Tibial nerve (tissue), 4 donors: ENCODE data around the gene RPL14. TPM values are rescaled to one million over a fixed set of nuclear protein-coding genes. Genes with fewer than 3 reads are reported as not detected.

Experiments
- DNase-seq, 2 donors: peaks; one replicate each; pipeline ENCODE4 v3.0.0-alpha.2; 2019; ENCODE audit warnings: low spot score in 2 of 2
- H3K27ac ChIP-seq, 4 donors: fragments of 200-600 bp; sonication (generic) in 3 of 4; one replicate each; pipeline ENCODE4 v1.5.1; 2017 to 2019; ENCODE audit warnings: mild to moderate bottlenecking in 1 of 4
- H3K27me3 ChIP-seq, 2 donors: fragments of 200-600 bp; sonication (generic) in 1 of 2; one replicate each; pipeline versions ENCODE4 v1.5.1 to v1.6.0; 2017 to 2019
- H3K36me3 ChIP-seq, 3 donors: fragments of 200-600 bp; sonication (generic); one replicate each; pipeline ENCODE4 v1.5.1; 2018 to 2019
- H3K4me1 ChIP-seq, 4 donors: fragments of 200-600 bp; sonication (generic) in 3 of 4; one replicate each; pipeline ENCODE4 v1.5.1; 2017 to 2019
- H3K4me3 ChIP-seq, 4 donors: fragments of 200-600 bp; sonication (generic) in 3 of 4; one replicate each; pipeline ENCODE4 v1.5.1; 2017 to 2019; ENCODE audit warnings: mild to moderate bottlenecking in 1 of 4, moderate library complexity in 1 of 4
- H3K9me3 ChIP-seq, 4 donors: fragments of 200-600 bp; sonication (generic) in 3 of 4; one replicate each; pipeline ENCODE4 v1.5.1; 2017 to 2019
- CTCF ChIP-seq, 5 experiments: fragments of 200-600 bp in 3 of 5; fragments of 450-650 bp in 2 of 5; sonication (generic) in 3 of 5; IDR thresholded peaks; one replicate each; pipeline ENCODE4 v1.5.1; 2016 to 2019; ENCODE audit warnings: antibody characterized with exemption in 5 of 5, mild to moderate bottlenecking in 3 of 5, moderate library complexity in 2 of 5
- EP300 ChIP-seq, 2 donors: sonication (generic); formaldehyde crosslinking; IDR thresholded peaks; one replicate each; pipeline ENCODE4 v1.6.1; 2017; ENCODE audit warnings: antibody characterized with exemption in 2 of 2, mild to moderate bottlenecking in 1 of 2
- POLR2A ChIP-seq, 2 donors: fragments of 450-650 bp; IDR thresholded peaks; one replicate each; pipeline ENCODE4 v1.6.1; 2017; ENCODE audit warnings: antibody characterized with exemption in 2 of 2, mild to moderate bottlenecking in 2 of 2, moderate library complexity in 2 of 2
- WGBS, 2 donors: methylation state at CpG; one replicate each; pipeline ENCODE4 v1.1.5; 2018; 5-methylcytosine and 5-hydroxymethylcytosine counted together
- total RNA-seq, 4 donors: library from RNA; depleted of rRNA; stranded (reverse); fragments of >200 nt; gene quantifications; one replicate each; pipeline ENCODE4 v1.1.0, GENCODE V29; 2016

Gene RPL14
- total RNA-seq, result 100 to 1,000 TPM; 263 to 397 (median 270) TPM

- Histone ChIP-seq H3K36me3 (peaks cover 0 to 40% (median 24%) of the 10 kb centered on the region in 3 donors), H3K27ac (peak within 1 kb of the TSS; percentile 59 to 96 (median 94)), H3K4me3 (peak within 1 kb of the TSS; percentile 82 to 99 (median 90)), H3K27me3 (no peaks in the 10 kb centered on the region), H3K9me3 (no peaks in the 10 kb centered on the region), H3K4me1 (peaks cover 4 to 52% (median 23%) of the 10 kb centered on the region in 4 donors)
- 0 to 1% methylated on average over 47 to 56 of the region's 79 CpGs for WGBS, 2 donors
- peak; percentile 93 to 96 for DNase-seq
- TF ChIP-seq CTCF (IDR thresholded peaks at IDR 0.05), result peak in 2 of 5 experiments; percentile 43 to 44
- peak; percentile 88 to 92 for TF ChIP-seq POLR2A (IDR thresholded peaks at IDR 0.05)
- TF ChIP-seq EP300 (IDR thresholded peaks at IDR 0.05), result peak; percentile 87 to 98
Measured at GRCh38 chr3:40456940-40457823, at the start of gene RPL14. Gene RPL14 (plus strand): TSS chr3:40457339. CDS start chr3:40457472, 133 bp downstream.

- WGBS, 2 donors, result 79 to 81% methylated on average over 3 of the region's 3 CpGs
- TF ChIP-seq POLR2A (IDR thresholded peaks at IDR 0.05), result no peak
- TF ChIP-seq CTCF (IDR thresholded peaks at IDR 0.05), result no peak
- H3K27ac ChIP-seq, result no peak overlapping the region
- H3K27me3 ChIP-seq, result no peaks in the 10 kb centered on the region
- peaks cover 0 to 16% (median 0%) of the 10 kb centered on the region in 3 donors for H3K36me3 ChIP-seq
- H3K9me3 ChIP-seq, result no peaks in the 10 kb centered on the region
- DNase-seq, result no peak
- no peaks in the 10 kb centered on the region for H3K4me1 ChIP-seq
- H3K4me3 ChIP-seq, result no peak overlapping the region
Measured at GRCh38 chr3:40407611-40408010, 49.5 kb upstream of the RPL14 start.

GRCh38 chr3:40414270-40414669, 42.9 kb upstream of the RPL14 start:
- DNase-seq, result no peak
- Histone ChIP-seq H3K4me3 (no peak overlapping the region), H3K4me1 (no peaks in the 10 kb centered on the region), H3K9me3 (no peaks in the 10 kb centered on the region), H3K27ac (no peak overlapping the region), H3K27me3 (no peaks in the 10 kb centered on the region), H3K36me3 (no peaks in the 10 kb centered on the region)
- TF ChIP-seq POLR2A (IDR thresholded peaks at IDR 0.05), result no peak
- TF ChIP-seq EP300 (IDR thresholded peaks at IDR 0.05), result no peak
- TF ChIP-seq CTCF (IDR thresholded peaks at IDR 0.05), result no peak
- WGBS, 2 donors, result 50 to 53% methylated on average over 1 of the region's 1 CpG

GRCh38 chr3:40417845-40418543, 39.1 kb upstream of the RPL14 start:
- DNase-seq, result no peak
- Histone ChIP-seq H3K36me3 (peaks cover 0 to 5% (median 0%) of the 10 kb centered on the region in 3 donors), H3K27ac (no peak overlapping the region), H3K9me3 (no peaks in the 10 kb centered on the region), H3K27me3 (no peaks in the 10 kb centered on the region), H3K4me3 (no peak overlapping the region), H3K4me1 (no peaks in the 10 kb centered on the region)
- 87 to 98% methylated on average over 2 of the region's 2 CpGs for WGBS, 2 donors
- TF ChIP-seq CTCF (IDR thresholded peaks at IDR 0.05) (no peak), EP300 (IDR thresholded peaks at IDR 0.05) (no peak), POLR2A (IDR thresholded peaks at IDR 0.05) (no peak)

GRCh38 chr3:40422861-40423260, 34.3 kb upstream of the RPL14 start:
- no peak overlapping the region for H3K27ac ChIP-seq
- no peak for DNase-seq
- no peaks in the 10 kb centered on the region for H3K4me1 ChIP-seq
- no peak overlapping the region for H3K4me3 ChIP-seq
- H3K27me3 ChIP-seq, result no peaks in the 10 kb centered on the region
- H3K36me3 ChIP-seq, result peaks cover 0 to 20% (median 0%) of the 10 kb centered on the region in 3 donors
- WGBS, 2 donors, result 83 to 91% methylated on average over 1 of the region's 1 CpG
- H3K9me3 ChIP-seq, result no peaks in the 10 kb centered on the region
- TF ChIP-seq EP300 (IDR thresholded peaks at IDR 0.05) (no peak), POLR2A (IDR thresholded peaks at IDR 0.05) (no peak), CTCF (IDR thresholded peaks at IDR 0.05) (no peak)
